Breast epithelium (tissue), 3 donors: ENCODE results near the gene NAT10.

Experiments
- CTCF ChIP-seq, 3 donors: fragments of 450-650 bp; IDR thresholded peaks; one replicate each; pipeline ENCODE4 v1.5.1; 2016 to 2017; ENCODE audit warnings: antibody characterized with exemption in 3 of 3, mild to moderate bottlenecking in 3 of 3, moderate library complexity in 3 of 3
- POLR2A ChIP-seq: fragments of 450-650 bp; IDR thresholded peaks from one replicate; pipeline ENCODE4 v1.6.1; 2016; ENCODE audit warnings: antibody characterized with exemption, mild to moderate bottlenecking, moderate library complexity
- POLR2AphosphoS5 ChIP-seq, 3 donors: sonication (generic); formaldehyde crosslinking; IDR thresholded peaks; one replicate each; pipeline ENCODE4 v1.6.1; 2017; ENCODE audit warnings: antibody characterized with exemption in 3 of 3

DNA sequence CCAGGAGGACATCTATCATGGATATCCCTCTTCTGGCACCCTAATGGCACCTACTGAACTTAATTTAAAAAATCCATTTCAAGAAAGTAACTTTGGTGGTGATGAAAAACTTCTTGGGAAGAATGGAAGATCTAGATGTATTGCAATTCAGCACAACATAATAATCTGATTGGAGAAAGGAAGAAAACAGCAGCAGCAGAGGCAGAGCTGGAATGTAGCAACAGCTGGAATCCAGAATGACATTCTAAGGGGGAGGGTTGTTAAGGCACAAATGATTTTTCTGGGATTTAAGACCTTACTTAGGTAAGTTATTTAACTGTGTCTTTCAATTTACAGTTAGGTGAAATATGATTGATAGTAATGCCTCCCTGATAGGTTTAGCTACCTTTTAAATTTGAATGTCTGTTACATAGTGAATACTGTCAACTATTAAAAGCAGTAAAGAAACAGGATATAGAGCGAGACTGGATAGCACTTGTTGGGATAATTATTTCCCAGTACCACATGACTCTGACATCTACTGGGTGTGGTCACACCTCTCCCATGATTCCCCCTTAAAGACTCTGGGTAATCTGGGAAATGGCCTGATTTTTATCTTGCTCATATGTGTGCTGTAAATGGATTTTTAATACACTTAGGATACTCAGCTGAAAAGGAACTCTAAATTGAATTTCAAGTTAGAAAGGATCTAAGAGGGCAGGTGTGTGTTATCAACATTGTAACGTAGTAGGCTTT, 42.2 kb upstream of the NAT10 start:
- TF ChIP-seq CTCF (IDR thresholded peaks at IDR 0.05) (no peak), POLR2A (no peak), POLR2AphosphoS5 (IDR thresholded peaks at IDR 0.05) (no peak)
